ENCODE measurements around the gene BTNL9. TPM values are rescaled to one million over a fixed set of nuclear protein-coding genes. Genes with fewer than 3 reads are reported as not detected.

The BTNL9 gene
- total RNA-seq, 1 experiment from 2014 or later, result 37.5 TPM

DNA sequence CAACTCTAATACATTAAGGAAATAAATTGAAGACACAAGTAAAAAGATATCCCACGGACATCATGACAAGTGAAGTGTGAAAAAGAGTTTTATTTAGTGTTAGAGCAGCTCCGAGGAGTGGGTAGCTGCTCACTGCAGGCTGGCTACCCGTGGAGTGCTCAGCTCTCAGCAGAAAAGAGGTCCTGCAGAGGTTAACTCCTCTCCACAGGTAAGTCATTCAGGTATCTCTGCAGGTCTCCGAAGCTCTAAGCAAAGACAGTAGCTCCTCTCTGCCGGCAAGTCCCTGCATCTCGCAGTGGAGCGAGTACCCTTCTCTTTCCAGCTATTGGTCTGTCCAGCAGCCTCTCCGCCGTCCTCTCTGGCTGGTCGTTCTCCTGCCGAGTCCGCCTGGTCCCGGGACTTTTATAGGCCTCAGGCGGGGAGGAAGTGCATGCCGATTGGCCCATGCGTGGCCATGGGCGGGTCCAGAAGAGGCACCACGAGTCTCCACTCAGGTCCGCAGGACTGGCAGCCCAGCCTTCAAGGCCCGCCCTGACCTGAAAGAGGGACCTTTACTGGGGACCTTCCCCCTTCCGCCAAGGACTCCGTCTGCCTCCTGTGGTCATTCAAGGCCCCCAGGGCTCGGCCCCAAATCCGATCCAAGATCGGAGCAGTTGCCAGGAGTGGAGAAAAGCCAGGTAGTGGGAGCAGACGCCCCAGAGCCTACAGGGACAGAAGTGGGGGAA, 29.9 kb downstream of the BTNL9 start:
- BruUV-seq (replicated peaks), result no TSS peak
- DNase-seq (ENCODE audit: low read depth, low spot score), result no peak
- Histone ChIP-seq H3K9me3 (ENCODE audit: control insufficient read depth, insufficient read depth, low read depth, low read length) (no peaks in the 10 kb centered on the region), H3K4me3 (ENCODE audit: low read depth in 2 of 2, low read length in 2 of 2) (peak overlapping the region; percentile 45 to 53), H3K27ac (ENCODE audit: low read length) (peak overlapping the region; percentile 29; the same call in 1 of the 2 replicates), H3K4me1 (ENCODE audit: control insufficient read depth, insufficient read depth, low read length) (peaks cover 9% of the 10 kb centered on the region; the same call in 1 of the 2 replicates), H3K27me3 (ENCODE audit: control insufficient read depth, insufficient read depth, low read length) (peaks cover 4% of the 10 kb centered on the region; the same call in 1 of the 2 replicates), H3K36me3 (ENCODE audit: control insufficient read depth, insufficient read depth, low read length) (no peaks in the 10 kb centered on the region)
- in situ Hi-C loops (cut with HindIII; ENCODE audit: low pct_unique_long_range_greater_than_20kb, low sequenced_read_pairs) (no loop called here), intact Hi-C loops (cut with micrococcal nuclease; ENCODE audit: unreplicated experiment) (no loop called here)
- ATAC-seq, result peak; percentile 95
- TF ChIP-seq SIN3A (IDR thresholded peaks at IDR 0.05; ENCODE audit: borderline replicate concordance, insufficient read depth, low read depth, low read length) (no peak), POLR2AphosphoS5 (IDR thresholded peaks at IDR 0.05; ENCODE audit: low read depth, low read length) (peak; percentile 74)
- TF ChIP-seq, protein P1, sequence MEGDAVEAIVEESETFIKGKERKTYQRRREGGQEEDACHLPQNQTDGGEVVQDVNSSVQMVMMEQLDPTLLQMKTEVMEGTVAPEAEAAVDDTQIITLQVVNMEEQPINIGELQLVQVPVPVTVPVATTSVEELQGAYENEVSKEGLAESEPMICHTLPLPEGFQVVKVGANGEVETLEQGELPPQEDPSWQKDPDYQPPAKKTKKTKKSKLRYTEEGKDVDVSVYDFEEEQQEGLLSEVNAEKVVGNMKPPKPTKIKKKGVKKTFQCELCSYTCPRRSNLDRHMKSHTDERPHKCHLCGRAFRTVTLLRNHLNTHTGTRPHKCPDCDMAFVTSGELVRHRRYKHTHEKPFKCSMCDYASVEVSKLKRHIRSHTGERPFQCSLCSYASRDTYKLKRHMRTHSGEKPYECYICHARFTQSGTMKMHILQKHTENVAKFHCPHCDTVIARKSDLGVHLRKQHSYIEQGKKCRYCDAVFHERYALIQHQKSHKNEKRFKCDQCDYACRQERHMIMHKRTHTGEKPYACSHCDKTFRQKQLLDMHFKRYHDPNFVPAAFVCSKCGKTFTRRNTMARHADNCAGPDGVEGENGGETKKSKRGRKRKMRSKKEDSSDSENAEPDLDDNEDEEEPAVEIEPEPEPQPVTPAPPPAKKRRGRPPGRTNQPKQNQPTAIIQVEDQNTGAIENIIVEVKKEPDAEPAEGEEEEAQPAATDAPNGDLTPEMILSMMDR (IDR thresholded peaks at IDR 0.05), result no peak
- ChIA-PET CTCF (no interaction called here), POLR2A (no interaction called here)

DNA sequence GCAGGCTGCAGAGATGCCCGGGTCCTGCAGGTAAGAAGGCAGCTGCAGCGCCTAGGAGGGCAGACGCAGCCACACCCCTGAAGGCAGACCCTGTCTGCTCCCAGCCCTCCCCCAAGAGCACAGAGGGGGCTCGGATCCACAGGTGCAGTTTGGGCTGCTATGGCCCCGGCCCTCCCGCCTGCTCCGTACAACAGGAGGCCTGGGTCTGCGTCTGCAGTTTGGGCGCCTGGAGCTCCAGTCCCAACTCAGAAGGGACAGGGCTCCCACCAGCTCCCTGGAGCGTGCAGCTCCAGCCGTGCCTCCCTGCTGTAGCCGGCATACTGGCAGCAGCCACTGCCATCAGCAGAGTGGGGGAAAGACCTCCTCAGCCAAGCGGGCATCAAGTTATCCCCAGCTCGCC, 30.5 kb downstream of the BTNL9 start:
- H3K27ac ChIP-seq (ENCODE audit: low read length), result no peak overlapping the region
- TF ChIP-seq TCF7L2 (IDR thresholded peaks at IDR 0.05; ENCODE audit: low read depth, low read length), result no peak
- TF ChIP-seq, protein P2, sequence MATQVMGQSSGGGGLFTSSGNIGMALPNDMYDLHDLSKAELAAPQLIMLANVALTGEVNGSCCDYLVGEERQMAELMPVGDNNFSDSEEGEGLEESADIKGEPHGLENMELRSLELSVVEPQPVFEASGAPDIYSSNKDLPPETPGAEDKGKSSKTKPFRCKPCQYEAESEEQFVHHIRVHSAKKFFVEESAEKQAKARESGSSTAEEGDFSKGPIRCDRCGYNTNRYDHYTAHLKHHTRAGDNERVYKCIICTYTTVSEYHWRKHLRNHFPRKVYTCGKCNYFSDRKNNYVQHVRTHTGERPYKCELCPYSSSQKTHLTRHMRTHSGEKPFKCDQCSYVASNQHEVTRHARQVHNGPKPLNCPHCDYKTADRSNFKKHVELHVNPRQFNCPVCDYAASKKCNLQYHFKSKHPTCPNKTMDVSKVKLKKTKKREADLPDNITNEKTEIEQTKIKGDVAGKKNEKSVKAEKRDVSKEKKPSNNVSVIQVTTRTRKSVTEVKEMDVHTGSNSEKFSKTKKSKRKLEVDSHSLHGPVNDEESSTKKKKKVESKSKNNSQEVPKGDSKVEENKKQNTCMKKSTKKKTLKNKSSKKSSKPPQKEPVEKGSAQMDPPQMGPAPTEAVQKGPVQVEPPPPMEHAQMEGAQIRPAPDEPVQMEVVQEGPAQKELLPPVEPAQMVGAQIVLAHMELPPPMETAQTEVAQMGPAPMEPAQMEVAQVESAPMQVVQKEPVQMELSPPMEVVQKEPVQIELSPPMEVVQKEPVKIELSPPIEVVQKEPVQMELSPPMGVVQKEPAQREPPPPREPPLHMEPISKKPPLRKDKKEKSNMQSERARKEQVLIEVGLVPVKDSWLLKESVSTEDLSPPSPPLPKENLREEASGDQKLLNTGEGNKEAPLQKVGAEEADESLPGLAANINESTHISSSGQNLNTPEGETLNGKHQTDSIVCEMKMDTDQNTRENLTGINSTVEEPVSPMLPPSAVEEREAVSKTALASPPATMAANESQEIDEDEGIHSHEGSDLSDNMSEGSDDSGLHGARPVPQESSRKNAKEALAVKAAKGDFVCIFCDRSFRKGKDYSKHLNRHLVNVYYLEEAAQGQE (IDR thresholded peaks at IDR 0.05; ENCODE audit: insufficient read depth in 1 of 2, low read depth in 2 of 2, low read length in 1 of 2), result no peak
- TF ChIP-seq, protein P1 (IDR thresholded peaks at IDR 0.05), result no peak
- TF ChIP-seq POLR2AphosphoS5 (IDR thresholded peaks at IDR 0.05; ENCODE audit: low read depth, low read length), result no peak
- TF ChIP-seq SIN3A (IDR thresholded peaks at IDR 0.05; ENCODE audit: borderline replicate concordance, insufficient read depth, low read depth, low read length), result no peak
- ATAC-seq (peak; percentile 46), DNase-seq (ENCODE audit: low read depth, low spot score) (no peak)
- no TSS peak for BruUV-seq (replicated peaks)
- in situ Hi-C loops (cut with HindIII; ENCODE audit: low pct_unique_long_range_greater_than_20kb, low sequenced_read_pairs), result no loop called here
- ChIA-PET POLR2A (no interaction called here), CTCF (interaction anchor here (1.0 kb wide), 1 partner anchor 18 kb away, joined by 3 read pairs; no protein-coding TSS in a partner anchor)
- peaks cover 4% of the 10 kb centered on the region; the same call in 1 of the 2 replicates for H3K27me3 ChIP-seq (ENCODE audit: control insufficient read depth, insufficient read depth, low read length)
- no peaks in the 10 kb centered on the region for H3K36me3 ChIP-seq (ENCODE audit: control insufficient read depth, insufficient read depth, low read length)
- peaks cover 9% of the 10 kb centered on the region; the same call in 1 of the 2 replicates for H3K4me1 ChIP-seq (ENCODE audit: control insufficient read depth, insufficient read depth, low read length)
- H3K9me3 ChIP-seq (ENCODE audit: control insufficient read depth, insufficient read depth, low read depth, low read length), result no peaks in the 10 kb centered on the region
- peak overlapping the region; percentile 45 to 53 for H3K4me3 ChIP-seq (ENCODE audit: low read depth in 2 of 2, low read length in 2 of 2)
- intact Hi-C loops (cut with micrococcal nuclease; ENCODE audit: unreplicated experiment), result no loop called here
